Fibroblast of mammary gland (primary cell): ENCODE measurements around the gene NKPD1.

ENCODE experiments used
- DNase-seq: peaks from one replicate; pipeline ENCODE4 v3.0.0-alpha.2; 2010; ENCODE audit warnings: low read depth
- H3K4me3 ChIP-seq: 2 replicates; pipeline ENCODE4 v1.5.1; 2011; ENCODE audit warnings: low read depth, mild to moderate bottlenecking, low read length, moderate library complexity; ENCODE audit not compliant: control insufficient read depth
- CTCF ChIP-seq: conservative IDR thresholded peaks from 2 replicates; pipeline ENCODE4 v1.5.1; 2011; ENCODE audit warnings: low read depth, low read length, inconsistent platforms; ENCODE audit not compliant: control insufficient read depth, insufficient read depth

The NKPD1 gene

DNA sequence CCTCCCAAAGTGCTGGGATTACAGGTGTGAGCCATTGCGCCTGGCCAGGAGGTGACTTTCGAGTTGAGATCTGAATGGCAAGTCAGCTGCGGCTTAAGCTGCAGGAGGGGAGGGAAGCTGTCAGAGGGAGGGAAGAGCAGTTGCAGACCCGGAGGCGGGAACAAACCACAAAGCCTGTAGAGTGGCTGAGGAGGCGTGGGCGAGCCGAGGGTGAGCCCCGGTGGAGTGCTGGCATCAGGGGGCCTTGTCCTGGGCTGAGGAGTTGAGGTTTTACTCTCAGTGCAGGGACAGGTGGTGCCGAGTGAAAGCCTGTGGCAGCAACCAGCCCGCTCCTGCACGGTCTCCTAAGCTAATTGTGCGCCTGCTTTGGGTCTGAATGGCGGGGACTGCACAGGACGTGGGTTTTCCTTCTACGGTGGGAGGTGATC is 43.6 kb downstream of the NKPD1 start:
- no peak for TF ChIP-seq CTCF
- peak; percentile 31 for DNase-seq
- H3K4me3 ChIP-seq: no peak overlapping the region

DNA sequence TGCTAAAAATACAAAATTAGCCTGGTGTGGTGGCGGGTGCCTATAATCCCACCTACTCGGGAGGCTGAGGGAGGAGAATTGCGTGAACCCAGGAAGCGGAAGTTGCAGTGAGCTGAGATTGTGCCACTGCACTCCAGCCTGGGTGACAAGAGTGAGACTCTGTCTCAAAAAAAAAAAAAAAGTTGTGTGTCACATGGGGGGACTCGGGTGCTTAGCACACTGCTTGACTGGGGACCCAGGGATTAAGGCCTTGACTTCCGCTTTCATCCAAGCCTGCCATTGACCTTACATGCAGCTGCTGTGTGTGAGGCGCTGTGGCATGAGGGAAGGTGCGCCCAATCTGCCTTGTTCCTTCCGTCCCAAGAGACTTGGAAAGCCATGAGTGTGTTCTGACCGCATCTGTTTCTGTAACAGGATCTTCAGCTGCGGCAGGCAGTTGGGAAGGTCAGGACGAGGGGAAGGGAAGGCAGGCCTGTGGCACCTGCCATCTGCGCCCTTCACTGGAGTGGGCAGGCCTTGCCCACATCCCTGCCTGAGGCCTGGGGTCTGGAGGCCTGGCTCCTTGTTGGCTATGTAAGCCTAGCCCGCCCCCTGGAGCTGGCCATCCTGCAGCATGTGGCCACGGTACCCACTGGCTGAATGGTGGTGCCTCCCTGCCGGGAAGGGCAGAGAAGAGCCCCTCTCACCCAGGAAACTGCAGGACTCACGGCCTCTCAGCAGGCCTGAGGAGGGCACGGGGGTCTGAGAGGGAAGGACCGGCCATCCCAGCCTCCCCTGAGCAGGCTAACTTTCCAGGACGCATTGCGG is 44.8 kb downstream of the NKPD1 start:
- TF ChIP-seq CTCF: no peak
- H3K4me3 ChIP-seq: no peak overlapping the region
- no peak for DNase-seq

DNA sequence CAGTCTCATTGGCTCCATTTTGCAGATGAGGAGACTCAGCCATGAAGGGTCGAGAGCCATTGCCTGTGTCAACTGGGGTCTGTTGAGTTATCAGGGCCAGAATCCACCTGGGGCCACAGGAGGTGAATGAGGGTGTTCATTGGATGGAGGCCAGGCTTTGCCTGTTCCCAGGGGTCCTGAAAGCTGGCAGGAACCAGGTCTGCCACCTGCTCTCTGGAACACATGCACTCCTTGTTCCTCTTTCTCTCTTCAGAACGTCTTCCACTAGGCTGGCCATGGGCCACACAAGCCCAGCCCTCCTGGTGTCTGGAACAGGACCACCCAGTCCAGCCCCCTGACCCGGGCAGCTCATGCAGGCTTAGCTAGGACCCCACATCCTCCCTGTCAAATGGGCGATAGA is 46.7 kb downstream of the NKPD1 start:
- no peak overlapping the region for H3K4me3 ChIP-seq
- no peak for DNase-seq
- no peak for TF ChIP-seq CTCF

DNA sequence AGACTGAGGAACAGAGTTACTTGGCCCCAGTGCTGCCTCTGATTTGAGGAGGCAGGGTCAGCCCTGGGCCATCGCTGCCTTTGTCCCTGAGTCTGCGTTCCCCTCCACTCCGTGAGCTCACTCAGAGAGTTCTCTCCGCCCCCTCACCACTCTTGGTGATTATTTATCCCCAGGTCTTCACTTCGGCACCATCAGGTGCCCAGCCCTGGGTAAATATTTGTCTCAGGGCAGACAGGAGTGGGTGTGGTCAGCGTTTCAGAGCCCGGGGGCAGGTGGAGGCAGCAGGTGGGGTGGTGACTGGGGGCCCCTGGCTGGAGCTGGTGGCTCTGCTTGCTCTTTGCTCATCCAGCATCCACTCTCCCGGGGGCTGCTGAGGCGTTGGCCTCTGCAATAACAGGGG is 47.2 kb downstream of the NKPD1 start:
- no peak for TF ChIP-seq CTCF

DNA sequence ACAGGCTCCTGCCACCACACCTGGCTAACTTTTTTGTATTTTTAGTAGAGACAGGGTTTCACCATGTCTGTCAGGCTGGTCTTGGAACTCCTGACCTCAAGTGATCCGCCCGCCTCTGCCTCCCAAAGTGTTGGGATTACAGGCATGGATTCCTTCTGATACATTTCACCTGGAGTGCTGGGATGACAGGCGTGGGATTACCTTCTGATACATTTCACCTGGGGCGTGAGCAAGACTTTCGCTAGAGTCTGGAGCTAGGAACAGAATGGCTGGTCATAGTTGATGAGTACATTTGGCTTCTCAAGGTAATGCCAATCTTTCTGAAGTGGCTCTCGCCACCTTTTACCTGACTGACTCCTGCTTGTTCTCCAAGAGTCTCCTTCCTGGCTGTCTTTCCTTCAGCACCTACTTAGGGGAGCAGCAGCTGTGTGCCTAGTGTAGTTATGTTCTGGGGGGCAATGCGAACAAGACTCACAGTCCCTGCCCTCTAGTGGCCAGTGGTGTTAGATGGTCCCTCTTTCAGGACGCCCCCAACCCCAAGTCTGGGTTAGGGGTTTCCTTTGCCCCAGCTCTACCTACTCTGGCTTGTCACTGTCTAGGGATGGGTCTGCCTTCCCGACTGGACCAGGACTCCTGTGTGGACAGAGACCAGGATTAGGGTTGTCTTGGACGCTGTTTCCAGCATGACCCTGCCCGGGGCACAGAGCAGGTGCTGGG is 48.5 kb downstream of the NKPD1 start:
- H3K4me3 ChIP-seq: no peak overlapping the region
- no peak for TF ChIP-seq CTCF
- DNase-seq: no peak

More for the DNA sequence above, 47.2 kb downstream of the NKPD1 start:
- H3K4me3 ChIP-seq: no peak overlapping the region
- no peak for DNase-seq
